ENCODE data around the gene MYH10.
"Not testable (repeated sequence)": the region's sequence is repeated elsewhere in the genome, so short reads cannot be mapped to it uniquely, and the experiment has no call there.

MYH10 gene

DNA sequence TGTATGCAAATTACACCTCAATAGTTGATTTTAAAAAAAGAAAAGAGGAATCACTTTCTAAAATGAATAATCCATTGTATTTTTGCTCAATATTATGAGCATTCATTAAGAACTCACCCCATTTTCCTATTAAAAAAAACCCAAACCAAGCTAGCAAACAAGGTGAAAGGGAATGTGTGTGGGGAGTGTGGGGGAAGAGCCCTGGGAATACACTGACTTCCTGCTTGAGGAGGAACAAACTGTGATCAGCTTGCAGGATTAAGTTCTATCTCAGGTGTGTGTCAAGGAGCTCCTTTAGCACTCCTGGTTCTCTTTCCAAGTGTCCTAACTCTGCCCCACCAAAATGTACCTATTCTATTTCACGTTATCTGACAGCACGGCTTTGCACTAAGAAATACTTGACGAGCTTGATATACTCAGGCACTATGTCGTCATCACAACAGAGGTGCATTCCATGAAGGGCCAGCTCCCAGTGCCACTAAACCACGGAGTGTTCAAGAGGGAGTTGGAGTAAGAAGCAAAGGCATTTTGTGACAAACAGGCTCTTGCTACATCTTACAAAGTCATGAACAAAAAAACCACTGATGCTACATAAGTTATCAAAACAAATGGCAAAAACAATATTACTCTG, 73.2 kb downstream of the MYH10 start:
- H3K4me3 ChIP-seq (ENCODE audit: low read depth, low read length): no peak overlapping the region

DNA sequence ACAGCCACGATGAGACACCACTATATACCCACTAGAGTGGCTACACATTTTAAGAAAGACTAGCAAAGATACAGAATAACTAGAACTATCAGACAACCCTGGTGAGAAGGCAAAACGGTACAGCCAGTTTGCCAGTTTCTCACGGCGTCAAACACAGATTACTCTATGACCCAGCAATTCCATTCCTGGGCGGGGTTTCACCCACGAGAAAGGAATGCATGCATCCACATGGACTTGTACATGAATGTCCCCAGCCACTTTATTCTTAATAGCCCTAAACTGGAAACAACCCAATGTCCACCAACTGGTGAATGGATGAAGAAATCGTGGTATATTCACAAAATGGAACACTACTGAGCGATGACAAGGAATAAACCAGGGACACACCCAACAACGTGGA, 74.5 kb downstream of the MYH10 start:
- no peak overlapping the region for H3K4me3 ChIP-seq (ENCODE audit: low read depth, low read length)

GRCh38 chr17:8555062-8555461, 75.5 kb downstream of the MYH10 start:
- H3K4me3 ChIP-seq (ENCODE audit: low read depth, low read length): no peak overlapping the region

DNA sequence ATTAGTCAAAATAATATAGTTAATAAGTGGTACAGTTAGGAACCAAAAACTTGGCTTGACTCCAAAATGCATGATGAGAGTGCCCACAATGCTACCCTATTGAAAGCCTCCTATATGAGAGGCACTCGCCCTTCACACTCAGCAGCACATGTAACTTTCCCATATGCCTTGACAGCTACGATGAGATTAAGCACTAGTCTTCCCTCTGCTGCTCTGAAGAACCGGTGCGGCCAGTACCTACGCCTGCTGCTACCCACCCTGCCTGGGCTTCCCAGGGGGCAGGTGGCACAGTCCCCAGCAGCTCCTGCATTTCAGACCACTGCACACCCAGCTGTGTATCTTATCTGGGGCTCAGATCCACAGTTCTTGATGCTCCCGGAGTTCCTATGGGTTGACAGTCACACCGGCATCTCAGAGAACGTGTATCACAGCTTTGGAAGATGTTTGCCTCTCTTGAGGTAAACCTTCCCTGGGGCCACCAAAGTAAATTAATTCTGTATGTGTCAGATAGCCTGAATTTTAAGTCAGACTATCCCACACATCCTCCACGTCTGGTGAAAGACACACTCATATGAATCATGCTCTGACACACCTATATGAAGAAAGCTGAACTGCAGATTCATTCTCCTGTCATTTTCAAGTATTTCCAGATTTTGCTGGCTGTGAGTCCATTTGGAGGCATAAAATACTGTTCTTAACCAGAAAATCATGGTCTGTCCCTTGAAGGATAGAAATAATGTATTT, 77.8 kb downstream of the MYH10 start:
- no peak overlapping the region for H3K4me3 ChIP-seq (ENCODE audit: low read depth, low read length)

GRCh38 chr17:8542599-8543502, 87.7 kb downstream of the MYH10 start:
- H3K4me3 ChIP-seq (ENCODE audit: low read depth, low read length): no peak overlapping the region

- not testable (repeated sequence) for H3K4me3 ChIP-seq (ENCODE audit: low read depth, low read length)
Measured at GRCh38 chr17:8539976-8540375, 90.5 kb downstream of the MYH10 start.

DNA sequence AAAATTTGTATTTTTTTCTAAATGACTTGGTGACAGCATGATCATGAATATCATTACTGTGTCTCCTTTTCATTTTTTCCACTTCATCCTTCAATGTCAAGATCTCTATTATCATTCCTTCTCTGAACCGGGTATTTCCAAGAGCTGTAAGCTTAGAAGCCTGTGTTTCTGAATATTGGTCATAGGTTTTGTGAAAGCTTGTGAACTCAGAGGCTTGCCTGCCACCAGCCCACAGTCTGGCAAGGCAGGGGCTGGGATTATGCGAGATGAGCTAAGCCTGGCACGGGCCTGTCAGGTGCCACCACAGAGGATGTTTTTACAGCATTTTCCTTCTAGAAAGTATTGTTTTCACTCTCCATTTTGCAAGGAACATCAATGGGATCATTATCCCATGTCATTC, 92.8 kb downstream of the MYH10 start:
- H3K4me3 ChIP-seq (ENCODE audit: low read depth, low read length): no peak overlapping the region

DNA sequence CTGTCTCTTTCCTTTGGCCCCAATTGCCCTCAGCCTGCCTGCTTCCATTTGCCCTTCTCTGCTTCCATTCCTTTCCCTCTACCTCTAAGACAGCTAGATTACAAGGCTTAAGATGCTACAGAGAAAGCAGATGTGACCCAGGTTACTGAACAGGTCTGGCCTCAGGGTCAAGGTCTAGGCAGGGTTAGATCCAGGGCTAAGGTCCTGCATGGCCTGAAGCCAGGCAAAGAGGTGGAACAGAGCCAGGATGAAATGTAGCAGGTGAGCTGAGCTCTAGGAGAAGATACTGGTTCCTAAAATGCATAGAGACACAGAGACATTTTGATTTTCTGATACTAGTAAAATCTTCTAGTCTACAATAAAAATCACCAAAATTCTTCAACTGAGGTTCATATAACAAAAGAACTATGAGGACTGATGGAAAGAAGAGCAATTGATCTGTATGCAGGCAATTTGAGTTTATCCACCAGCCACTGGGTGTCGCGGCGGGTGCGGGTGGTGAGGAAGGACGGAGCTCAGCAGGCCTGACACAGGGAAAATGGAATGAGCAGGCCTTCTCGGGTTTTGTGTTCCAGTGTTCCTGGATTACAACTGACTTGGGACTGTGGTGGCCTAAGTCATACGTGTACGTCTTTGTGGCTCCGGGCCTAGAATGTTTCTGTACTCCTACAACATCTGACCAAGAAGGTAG, 95.9 kb downstream of the MYH10 start:
- H3K4me3 ChIP-seq (ENCODE audit: low read depth, low read length): no peak overlapping the region

GRCh38 chr17:8532021-8532420, 98.5 kb downstream of the MYH10 start:
- H3K4me3 ChIP-seq (ENCODE audit: low read depth, low read length): no peak overlapping the region

GRCh38 chr17:8522577-8522976, 107.9 kb downstream of the MYH10 start:
- H3K4me3 ChIP-seq (ENCODE audit: low read depth, low read length): no peak overlapping the region

- H3K4me3 ChIP-seq (ENCODE audit: low read depth, low read length): no peak overlapping the region
Measured at GRCh38 chr17:8520981-8521380, 109.5 kb downstream of the MYH10 start.

GRCh38 chr17:8518850-8519249, 111.7 kb downstream of the MYH10 start:
- H3K4me3 ChIP-seq (ENCODE audit: low read depth, low read length): no peak overlapping the region

DNA sequence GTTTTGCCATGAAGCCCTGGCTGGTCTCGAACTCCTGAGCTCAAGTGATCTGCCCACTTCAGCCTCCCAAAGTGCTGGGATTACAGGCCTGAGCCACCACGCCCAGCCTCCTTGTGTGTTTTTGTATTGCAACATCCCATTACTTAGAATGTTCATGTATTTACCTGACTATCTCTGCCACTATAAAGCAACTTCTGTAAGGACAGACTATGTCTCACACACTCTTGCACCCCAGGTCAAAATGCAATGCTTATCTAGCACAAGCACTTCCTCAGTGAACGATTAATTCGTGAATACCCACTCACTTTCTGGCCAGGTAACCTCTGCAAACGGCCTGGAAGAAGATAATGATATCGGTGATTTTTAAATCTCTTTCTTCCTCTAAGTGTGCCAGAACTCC, 112.2 kb downstream of the MYH10 start:
- H3K4me3 ChIP-seq (ENCODE audit: low read depth, low read length): no peak overlapping the region

- H3K4me3 ChIP-seq (ENCODE audit: low read depth, low read length): no peak overlapping the region
Measured at GRCh38 chr17:8514801-8515200, 115.7 kb downstream of the MYH10 start.

DNA sequence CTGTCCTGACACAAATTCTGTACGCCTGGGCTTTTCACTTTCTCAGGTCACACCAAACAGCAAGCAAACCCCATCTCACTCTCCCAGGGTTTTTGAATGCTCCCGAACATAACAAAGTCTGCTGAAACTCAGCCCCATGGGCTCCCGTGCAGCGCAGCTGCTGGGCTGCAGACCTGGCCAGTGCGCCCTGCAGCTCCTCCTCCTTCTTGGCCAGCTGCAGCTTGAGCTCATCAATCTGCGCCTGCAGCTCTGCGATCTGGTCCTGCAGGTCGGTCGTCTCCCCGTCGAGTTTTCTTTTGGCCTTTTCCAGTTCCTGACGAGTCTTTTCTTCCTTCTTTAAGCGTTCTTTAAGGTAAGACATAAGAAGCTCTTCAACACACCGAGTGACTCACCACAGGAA, 124.4 kb downstream of the MYH10 start:
- no peak overlapping the region for H3K4me3 ChIP-seq (ENCODE audit: low read depth, low read length)

DNA sequence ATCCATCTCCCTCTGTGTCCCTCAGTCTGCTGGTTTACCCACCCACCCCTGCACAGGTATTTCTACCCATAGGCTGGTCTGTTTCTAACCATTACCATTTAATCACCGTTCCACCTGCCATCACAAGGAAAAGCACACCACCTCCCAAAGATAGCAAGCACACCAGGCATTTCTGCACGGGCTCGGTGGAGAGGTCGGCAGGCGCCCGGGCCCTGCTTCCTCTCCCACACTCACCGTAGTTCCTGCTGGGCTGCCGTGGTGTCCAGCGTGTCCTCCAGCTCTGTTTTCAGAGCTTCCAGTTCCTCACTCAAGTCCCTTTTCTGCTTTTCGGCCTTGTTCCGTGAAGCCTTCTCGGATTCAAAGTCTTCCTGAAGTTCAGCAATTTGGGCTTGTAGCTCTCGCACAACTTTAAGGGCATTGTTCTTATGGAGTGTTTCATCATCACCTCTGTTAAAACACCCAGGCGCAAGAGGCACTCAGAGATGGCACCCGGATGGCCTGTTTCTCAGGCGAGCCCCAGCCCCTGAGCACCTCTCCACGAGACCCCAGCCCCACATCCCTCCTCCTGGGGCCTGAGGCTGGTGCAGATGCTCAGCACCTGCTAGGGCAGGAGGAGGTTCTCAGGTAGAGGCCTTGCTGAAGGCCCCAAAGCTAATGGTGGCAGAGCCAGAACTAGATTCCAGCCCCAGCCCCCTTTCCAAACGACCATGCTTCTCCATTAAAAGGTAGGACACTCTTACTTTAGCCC, 125.9 kb downstream of the MYH10 start:
- no peak overlapping the region for H3K4me3 ChIP-seq (ENCODE audit: low read depth, low read length)

DNA sequence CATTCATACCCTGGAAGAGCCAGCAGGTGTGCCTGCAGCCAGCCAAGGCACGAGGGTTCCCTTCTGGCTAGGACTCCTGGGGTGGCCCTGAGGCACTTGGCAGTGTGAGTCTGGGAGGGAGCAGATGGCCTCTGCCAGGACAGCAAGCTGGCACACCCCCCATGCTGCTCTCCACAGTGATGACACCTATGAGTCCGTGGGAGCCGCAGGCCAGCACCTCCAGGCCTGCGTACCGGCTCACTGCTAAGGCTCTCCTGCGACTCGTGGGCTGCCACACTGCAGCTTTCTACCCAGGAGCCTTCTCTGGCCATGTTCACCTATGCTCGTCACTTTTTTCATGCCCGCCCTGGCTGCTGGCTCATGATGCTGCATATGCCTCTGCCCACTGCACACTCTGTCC, 126.7 kb downstream of the MYH10 start:
- no peak overlapping the region for H3K4me3 ChIP-seq (ENCODE audit: low read depth, low read length)

DNA sequence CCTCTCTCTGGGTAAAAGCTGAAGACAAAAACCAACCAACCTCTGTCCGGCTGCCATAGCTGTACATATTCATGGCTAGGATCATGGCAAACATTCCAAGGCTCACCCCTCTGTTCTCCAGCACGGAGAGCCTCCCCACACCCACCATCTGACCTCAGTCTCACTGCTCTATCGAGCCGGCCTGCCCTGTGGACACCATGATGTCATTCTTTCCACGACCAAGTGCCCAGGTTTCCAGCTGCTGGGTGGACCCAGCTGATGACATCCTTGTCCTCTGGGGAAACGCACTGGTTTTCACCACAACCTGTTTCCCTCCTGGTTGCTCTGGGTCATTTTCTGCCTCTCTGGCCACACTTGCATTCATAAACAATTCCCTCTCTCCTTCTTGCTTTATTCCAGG, 127.2 kb downstream of the MYH10 start:
- H3K4me3 ChIP-seq (ENCODE audit: low read depth, low read length): no peak overlapping the region

GRCh38 chr17:8502126-8502525, 128.4 kb downstream of the MYH10 start:
- no peak overlapping the region for H3K4me3 ChIP-seq (ENCODE audit: low read depth, low read length)

- no peak overlapping the region for H3K4me3 ChIP-seq (ENCODE audit: low read depth, low read length)
Measured at GRCh38 chr17:8500609-8501008, 129.9 kb downstream of the MYH10 start.
